Effector memory CD4-positive, alpha-beta T cell (primary cell): ENCODE results near the gene ACO2.

ENCODE experiments used
- DNase-seq, 3 donors: peaks; one replicate each; pipeline ENCODE4 v3.0.0-alpha.2; 2020
- H3K27ac ChIP-seq: 2 replicates; pipeline ENCODE4 v1.7.0; 2013; ENCODE audit warnings: mild to moderate bottlenecking, low read length, moderate library complexity; ENCODE audit not compliant: insufficient read depth, poor library complexity, severe bottlenecking
- H3K27me3 ChIP-seq: replicated peaks from 2 replicates; pipeline ENCODE4 v1.7.0; 2013; ENCODE audit warnings: mild to moderate bottlenecking, low read length; ENCODE audit not compliant: insufficient read depth, control insufficient read depth, poor library complexity, severe bottlenecking
- H3K36me3 ChIP-seq: 2 replicates; pipeline ENCODE4 v1.7.0; 2013; ENCODE audit warnings: mild to moderate bottlenecking, low read length, moderate library complexity; ENCODE audit not compliant: control insufficient read depth, insufficient read depth
- H3K4me1 ChIP-seq: 2 replicates; pipeline ENCODE4 v1.7.0; 2013; ENCODE audit warnings: low read length, mild to moderate bottlenecking; ENCODE audit not compliant: control insufficient read depth, insufficient read depth, poor library complexity, severe bottlenecking
- H3K4me3 ChIP-seq: 2 replicates; pipeline ENCODE4 v1.7.0; 2013; ENCODE audit warnings: low read length, low read depth, mild to moderate bottlenecking; ENCODE audit not compliant: insufficient read depth, poor library complexity, severe bottlenecking
- H3K9me3 ChIP-seq: 2 replicates; pipeline ENCODE4 v1.7.0; 2013; ENCODE audit warnings: mild to moderate bottlenecking, low read length, moderate library complexity; ENCODE audit not compliant: control insufficient read depth

Gene ACO2

GRCh38 chr22:41578114-41578513 is 109.2 kb downstream of the ACO2 start:
- Histone ChIP-seq H3K27me3 (no peaks in the 10 kb centered on the region), H3K36me3 (peaks cover 29% of the 10 kb centered on the region), H3K4me3 (no peak overlapping the region), H3K4me1 (no peaks in the 10 kb centered on the region), H3K9me3 (no peaks in the 10 kb centered on the region), H3K27ac (no peak overlapping the region)
- no peak for DNase-seq
